RKO (cell line): ENCODE measurements around the gene HSD11B1.

ENCODE experiments used
- DNase-seq: peaks from one replicate; pipeline ENCODE4 v3.0.0-alpha.2; 2016; ENCODE audit warnings: low spot score

HSD11B1 gene

GRCh38 chr1:209755926-209756614, 51.4 kb downstream of the HSD11B1 start, which contains the start of gene TRAF3IP3:
TRAF3IP3 (plus strand) TSS chr1:209756053; CDS start chr1:209760040, 3,987 bp downstream.
- DNase-seq = no peak

- no peak for DNase-seq
Measured at GRCh38 chr1:209756615-209757445, 52.2 kb downstream of the HSD11B1 start.

- no peak for DNase-seq
Measured at GRCh38 chr1:209758400-209758799, 53.8 kb downstream of the HSD11B1 start.

- DNase-seq = no peak
Measured at GRCh38 chr1:209759829-209760359, 55.2 kb downstream of the HSD11B1 start.

- no peak for DNase-seq
Measured at GRCh38 chr1:209761011-209761635, 56.5 kb downstream of the HSD11B1 start.

GRCh38 chr1:209766051-209766450, 61.4 kb downstream of the HSD11B1 start:
- DNase-seq = no peak

GRCh38 chr1:209767096-209767495, 62.5 kb downstream of the HSD11B1 start:
- no peak for DNase-seq

GRCh38 chr1:209767706-209768105, 63.1 kb downstream of the HSD11B1 start:
- no peak for DNase-seq

GRCh38 chr1:209768354-209768774, 63.7 kb downstream of the HSD11B1 start:
- no peak for DNase-seq

- peak; percentile 26 for DNase-seq
Measured at GRCh38 chr1:209769171-209769904, 64.7 kb downstream of the HSD11B1 start.

GRCh38 chr1:209769971-209770370, 65.3 kb downstream of the HSD11B1 start:
- DNase-seq = peak; percentile 23

GRCh38 chr1:209770636-209771415, 66.2 kb downstream of the HSD11B1 start:
- DNase-seq = no peak

- no peak for DNase-seq
Measured at GRCh38 chr1:209772126-209772525, 67.5 kb downstream of the HSD11B1 start.

- DNase-seq = no peak
Measured at GRCh38 chr1:209774592-209774991, 69.9 kb downstream of the HSD11B1 start.

- no peak for DNase-seq
Measured at GRCh38 chr1:209775678-209776077, 71.0 kb downstream of the HSD11B1 start.

GRCh38 chr1:209777587-209777986, 72.9 kb downstream of the HSD11B1 start:
- DNase-seq = no peak

GRCh38 chr1:209778102-209778501, 73.5 kb downstream of the HSD11B1 start:
- DNase-seq = no peak

- DNase-seq = no peak
Measured at GRCh38 chr1:209780268-209780667, 75.6 kb downstream of the HSD11B1 start.

- DNase-seq = no peak
Measured at GRCh38 chr1:209783386-209783785, 78.7 kb downstream of the HSD11B1 start.
